Subcutaneous adipose tissue (tissue), 4 donors: ENCODE data around the gene BAG2. TPM values are rescaled to one million over a fixed set of nuclear protein-coding genes. Genes with fewer than 3 reads are reported as not detected.

Source experiments
- CTCF ChIP-seq: fragments of 450-650 bp; IDR thresholded peaks from one replicate; pipeline ENCODE4 v1.5.1; 2016; ENCODE audit warnings: low read depth, mild to moderate bottlenecking, control low read depth, antibody characterized with exemption, moderate library complexity
- total RNA-seq, 4 donors: library from RNA; depleted of rRNA; stranded (reverse); fragments of >200 nt; gene quantifications; one replicate each; pipeline ENCODE4 v1.1.0, GENCODE V29; 2016

Gene BAG2
- total RNA-seq, 4 donors from 2014 or later = 3.0 to 5.9 (median 3.8) TPM

- no peak for TF ChIP-seq CTCF
Observed at GRCh38 chr6:57138026-57138425, 34.1 kb upstream of the BAG2 start.

- no peak for TF ChIP-seq CTCF
Observed at GRCh38 chr6:57141451-57142177, 30.5 kb upstream of the BAG2 start.

GRCh38 chr6:57142178-57142525, 30.0 kb upstream of the BAG2 start:
- TF ChIP-seq CTCF = no peak

- no peak for TF ChIP-seq CTCF
Observed at GRCh38 chr6:57143690-57144089, 28.4 kb upstream of the BAG2 start.

- TF ChIP-seq CTCF = no peak
Observed at GRCh38 chr6:57147401-57147800, 24.7 kb upstream of the BAG2 start.

- TF ChIP-seq CTCF = no peak
Observed at GRCh38 chr6:57147955-57148858, 23.9 kb upstream of the BAG2 start.

- TF ChIP-seq CTCF = no peak
Observed at GRCh38 chr6:57158658-57159057, 13.5 kb upstream of the BAG2 start.
